ENCODE measurements around the gene ATAD3C. TPM values are rescaled to one million over a fixed set of nuclear protein-coding genes. Genes with fewer than 3 reads are reported as not detected.
A peak's percentile ranks its signal among the peaks of the same experiment; 100 is the strongest.

The ATAD3C gene
- total RNA-seq, 1 experiment from 2014 or later, result 1.4 TPM

DNA sequence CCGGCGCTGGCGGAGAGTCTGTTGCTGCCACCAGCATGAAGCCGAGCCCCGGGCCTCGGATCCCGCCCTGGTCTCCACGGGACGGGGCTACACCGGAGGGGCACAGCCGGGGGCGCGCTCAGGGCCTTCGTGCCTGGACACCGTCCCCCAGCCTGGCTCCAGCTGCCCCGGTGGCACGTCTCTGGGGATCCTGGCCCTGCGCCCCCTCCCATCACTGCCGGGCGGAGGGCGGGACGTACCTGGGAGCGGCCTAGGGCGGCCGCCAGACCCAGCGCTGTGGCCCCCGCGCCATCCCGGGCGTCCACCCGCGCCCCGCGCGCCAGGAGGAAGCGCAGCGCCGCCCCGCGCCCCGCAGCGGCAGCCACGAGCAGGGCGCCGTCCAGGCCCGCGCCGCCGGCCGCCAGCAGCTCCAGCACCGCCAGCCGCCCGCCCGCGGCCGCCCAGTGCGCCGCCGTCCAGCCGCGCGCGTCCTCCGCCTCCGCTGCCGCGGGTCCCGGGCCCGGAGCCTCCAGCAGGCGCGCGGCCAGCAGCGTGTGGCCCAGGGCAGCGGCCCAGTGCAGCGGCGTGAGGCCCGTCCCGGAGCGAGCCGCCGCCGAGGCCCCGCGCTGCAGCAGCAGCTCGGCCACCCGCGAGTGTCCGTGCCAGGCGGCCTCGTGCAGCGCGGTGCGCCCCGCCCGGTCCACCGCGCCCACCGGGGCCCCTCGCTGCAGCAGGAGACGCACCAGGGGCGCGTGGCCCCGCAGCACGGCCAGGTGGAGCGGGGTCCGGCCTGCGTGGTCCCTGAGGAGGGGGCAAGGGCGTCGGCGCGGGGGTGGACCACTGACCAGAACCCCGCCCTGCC, 29.5 kb upstream of the ATAD3C start:
- CTCF ChIA-PET, result interaction anchor here (0.6 to 1.0 kb wide), 2 partner anchors 18 to 128 kb away, joined by 3 to 5 read pairs; no protein-coding TSS in a partner anchor
- H3K4me2 ChIP-seq (ENCODE audit: low read length), result no peak overlapping the region

DNA sequence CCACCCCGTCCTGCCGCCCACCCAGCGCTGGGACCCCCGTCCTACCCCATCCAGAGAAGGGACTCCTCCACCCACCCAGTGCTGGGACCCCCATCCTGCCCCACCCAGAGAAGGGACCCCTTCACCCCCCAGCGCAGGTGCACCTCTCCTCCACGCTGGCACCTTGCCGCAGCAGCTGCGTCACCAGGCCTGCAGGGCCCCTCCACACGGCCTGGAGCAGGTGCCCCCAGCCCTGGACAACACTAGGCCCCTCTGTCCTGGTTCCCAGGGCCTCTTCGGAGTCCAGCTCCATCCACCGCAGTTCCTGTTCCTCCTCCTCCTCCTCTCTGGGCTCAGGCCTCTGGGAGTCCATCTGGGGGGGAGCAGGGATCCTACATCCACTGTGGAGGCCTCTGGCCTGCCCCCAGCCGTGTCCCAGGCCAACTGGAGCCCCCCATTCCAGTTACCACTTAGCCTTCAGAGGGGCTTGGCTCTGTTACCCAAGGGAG, 28.8 kb upstream of the ATAD3C start:
- ATAC-seq (no peak), DNase-seq (no peak)
- no peaks in the 10 kb centered on the region for H3F3A ChIP-seq (ENCODE audit: low read length, unreplicated experiment)
- H2AFZ ChIP-seq (ENCODE audit: low read length), result no peak overlapping the region
- H3K36me3 ChIP-seq (ENCODE audit: low read depth, low read length), result no peaks in the 10 kb centered on the region
- H3K9ac ChIP-seq (ENCODE audit: low read length), result no peak overlapping the region
- H3K4me3 ChIP-seq (ENCODE audit: low read length), result no peak overlapping the region
- BruUV-seq (replicated peaks), result no TSS peak
- no peaks in the 10 kb centered on the region for H4K20me1 ChIP-seq (ENCODE audit: low read length)
- ChIA-PET POLR2A (ENCODE audit: unreplicated experiment) (no interaction called here), CTCF (interaction anchor here (1.0 kb wide), 1 partner anchor 18 kb away, joined by 5 read pairs; no protein-coding TSS in a partner anchor)
- H3K9me2 ChIP-seq (replicated peaks; ENCODE audit: low read length), result no peaks in the 10 kb centered on the region
- H3K4me1 ChIP-seq (ENCODE audit: insufficient read depth, low read length), result peaks cover 15% of the 10 kb centered on the region
- no peak overlapping the region for H3K4me2 ChIP-seq (ENCODE audit: low read length)
- H3K27ac ChIP-seq (ENCODE audit: low read length), result no peak overlapping the region
- H3K27me3 ChIP-seq (ENCODE audit: low read length), result no peaks in the 10 kb centered on the region
- H3K79me2 ChIP-seq (ENCODE audit: low read length), result no peaks in the 10 kb centered on the region
- intact Hi-C loops (cut with micrococcal nuclease), result no loop called here
- no peak for TF ChIP-seq CTCF (conservative IDR thresholded peaks at IDR 0.05; ENCODE audit: low read depth, low read length)
- TF ChIP-seq EZH2phosphoT487 (IDR thresholded peaks at IDR 0.05; ENCODE audit: borderline replicate concordance, low read length), result no peak
- no peak for TF ChIP-seq EZH2 (IDR thresholded peaks at IDR 0.05; ENCODE audit: low read length, unreplicated experiment)
- no peaks in the 10 kb centered on the region for H3K9me3 ChIP-seq (ENCODE audit: low read length)

More for the DNA sequence above, 29.5 kb upstream of the ATAD3C start:
- H2AFZ ChIP-seq (ENCODE audit: low read length), result peak overlapping the region; percentile 49; the same call in 1 of the 2 replicates
- H3K4me1 ChIP-seq (ENCODE audit: insufficient read depth, low read length), result peaks cover 15% of the 10 kb centered on the region
- intact Hi-C loops (cut with micrococcal nuclease), result no loop called here
- no peaks in the 10 kb centered on the region for H3F3A ChIP-seq (ENCODE audit: low read length, unreplicated experiment)
- no peaks in the 10 kb centered on the region for H4K20me1 ChIP-seq (ENCODE audit: low read length)
- H3K27ac ChIP-seq (ENCODE audit: low read length), result no peak overlapping the region
- POLR2A ChIA-PET (ENCODE audit: unreplicated experiment), result no interaction called here
- no peak overlapping the region for H3K4me3 ChIP-seq (ENCODE audit: low read length)
- ATAC-seq (peak; percentile 66), DNase-seq (no peak)
- H3K27me3 ChIP-seq (ENCODE audit: low read length), result no peaks in the 10 kb centered on the region
- no peaks in the 10 kb centered on the region for H3K9me3 ChIP-seq (ENCODE audit: low read length)
- no peaks in the 10 kb centered on the region for H3K36me3 ChIP-seq (ENCODE audit: low read depth, low read length)
- no peaks in the 10 kb centered on the region for H3K79me2 ChIP-seq (ENCODE audit: low read length)
- BruUV-seq (replicated peaks), result no TSS peak
- TF ChIP-seq CTCF (conservative IDR thresholded peaks at IDR 0.05; ENCODE audit: low read depth, low read length), result no peak
- TF ChIP-seq EZH2 (IDR thresholded peaks at IDR 0.05; ENCODE audit: low read length, unreplicated experiment), result no peak
- TF ChIP-seq EZH2phosphoT487 (IDR thresholded peaks at IDR 0.05; ENCODE audit: borderline replicate concordance, low read length), result no peak
- no peak overlapping the region for H3K9ac ChIP-seq (ENCODE audit: low read length)
- no peaks in the 10 kb centered on the region for H3K9me2 ChIP-seq (replicated peaks; ENCODE audit: low read length)

All from PC-3 (cell line).